VCaP (cell line): ENCODE data around the gene PRSS1.

ENCODE experiments used
- H3K27ac ChIP-seq: fragments of 450-650 bp; 2 replicates; pipeline ENCODE4 v1.5.1; 2017
- TF ChIP-seq, protein P1 (sequence below): fragments of 450-650 bp; conservative IDR thresholded peaks from 2 replicates; pipeline ENCODE4 v1.5.1; 2017; ENCODE audit warnings: mild to moderate bottlenecking, moderate library complexity

Gene PRSS1

DNA sequence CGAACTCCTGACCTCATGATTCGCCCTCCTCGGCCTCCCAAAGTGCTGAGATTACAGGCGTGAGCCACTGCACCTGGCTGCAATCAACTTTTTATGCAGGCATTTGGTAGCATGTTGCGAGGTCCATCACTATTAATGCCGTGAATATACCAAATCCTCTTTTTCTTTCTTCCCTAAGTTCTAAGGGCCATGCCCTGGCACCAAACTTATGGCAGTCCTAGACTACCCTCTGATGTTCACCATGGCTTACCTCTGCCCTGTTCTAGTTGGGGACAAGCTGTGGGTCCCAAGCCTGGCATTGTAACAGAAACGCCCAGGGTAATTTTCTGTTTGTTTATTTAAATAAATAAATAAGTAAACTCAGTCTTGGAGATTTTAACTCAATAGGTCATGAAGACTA lies 34.8 kb downstream of the PRSS1 start:
- TF ChIP-seq, protein P1, sequence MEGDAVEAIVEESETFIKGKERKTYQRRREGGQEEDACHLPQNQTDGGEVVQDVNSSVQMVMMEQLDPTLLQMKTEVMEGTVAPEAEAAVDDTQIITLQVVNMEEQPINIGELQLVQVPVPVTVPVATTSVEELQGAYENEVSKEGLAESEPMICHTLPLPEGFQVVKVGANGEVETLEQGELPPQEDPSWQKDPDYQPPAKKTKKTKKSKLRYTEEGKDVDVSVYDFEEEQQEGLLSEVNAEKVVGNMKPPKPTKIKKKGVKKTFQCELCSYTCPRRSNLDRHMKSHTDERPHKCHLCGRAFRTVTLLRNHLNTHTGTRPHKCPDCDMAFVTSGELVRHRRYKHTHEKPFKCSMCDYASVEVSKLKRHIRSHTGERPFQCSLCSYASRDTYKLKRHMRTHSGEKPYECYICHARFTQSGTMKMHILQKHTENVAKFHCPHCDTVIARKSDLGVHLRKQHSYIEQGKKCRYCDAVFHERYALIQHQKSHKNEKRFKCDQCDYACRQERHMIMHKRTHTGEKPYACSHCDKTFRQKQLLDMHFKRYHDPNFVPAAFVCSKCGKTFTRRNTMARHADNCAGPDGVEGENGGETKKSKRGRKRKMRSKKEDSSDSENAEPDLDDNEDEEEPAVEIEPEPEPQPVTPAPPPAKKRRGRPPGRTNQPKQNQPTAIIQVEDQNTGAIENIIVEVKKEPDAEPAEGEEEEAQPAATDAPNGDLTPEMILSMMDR: no peak
- no peak overlapping the region for H3K27ac ChIP-seq

DNA sequence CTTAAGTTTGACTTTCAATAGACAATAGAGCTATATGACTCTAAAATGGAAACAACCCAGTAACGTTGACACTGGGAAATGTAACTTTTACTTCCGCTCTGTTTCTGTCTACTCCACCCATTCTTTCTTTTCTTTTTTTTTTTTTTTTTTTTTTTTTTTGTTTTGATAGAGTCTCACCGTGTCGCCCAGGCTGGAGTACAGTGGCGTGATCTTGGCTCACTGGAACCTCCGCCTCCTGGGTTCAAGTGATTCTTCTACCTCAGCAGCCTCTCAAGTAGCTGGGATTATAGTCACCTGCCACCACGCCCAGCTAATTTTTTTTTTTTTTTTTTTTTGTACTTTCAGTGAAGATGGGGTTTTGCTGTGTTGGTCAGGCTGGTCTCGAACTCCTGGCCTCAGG lies 35.4 kb downstream of the PRSS1 start:
- TF ChIP-seq, protein P1: no peak
- no peak overlapping the region for H3K27ac ChIP-seq

DNA sequence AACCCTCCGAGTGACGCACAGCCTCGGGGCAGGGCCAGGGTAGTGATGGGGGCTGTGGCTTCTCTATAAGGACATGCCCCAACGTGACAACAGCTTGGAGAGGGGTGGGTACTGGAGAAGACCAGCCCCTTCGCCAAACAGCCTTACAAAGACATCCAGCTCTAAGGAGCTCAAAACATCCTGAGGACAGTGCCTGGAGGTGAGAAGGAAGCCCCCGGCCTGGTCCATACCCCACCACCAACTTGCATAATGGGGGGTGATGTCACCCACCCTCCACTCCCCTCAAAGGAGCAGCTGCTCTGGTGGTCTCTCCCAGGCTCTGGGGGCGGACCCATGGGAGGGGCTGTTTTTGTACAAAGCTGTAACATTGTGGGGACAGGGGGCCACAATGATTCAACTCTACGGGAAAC lies 36.6 kb downstream of the PRSS1 start:
- TF ChIP-seq, protein P1: no peak
- H3K27ac ChIP-seq: no peak overlapping the region

DNA sequence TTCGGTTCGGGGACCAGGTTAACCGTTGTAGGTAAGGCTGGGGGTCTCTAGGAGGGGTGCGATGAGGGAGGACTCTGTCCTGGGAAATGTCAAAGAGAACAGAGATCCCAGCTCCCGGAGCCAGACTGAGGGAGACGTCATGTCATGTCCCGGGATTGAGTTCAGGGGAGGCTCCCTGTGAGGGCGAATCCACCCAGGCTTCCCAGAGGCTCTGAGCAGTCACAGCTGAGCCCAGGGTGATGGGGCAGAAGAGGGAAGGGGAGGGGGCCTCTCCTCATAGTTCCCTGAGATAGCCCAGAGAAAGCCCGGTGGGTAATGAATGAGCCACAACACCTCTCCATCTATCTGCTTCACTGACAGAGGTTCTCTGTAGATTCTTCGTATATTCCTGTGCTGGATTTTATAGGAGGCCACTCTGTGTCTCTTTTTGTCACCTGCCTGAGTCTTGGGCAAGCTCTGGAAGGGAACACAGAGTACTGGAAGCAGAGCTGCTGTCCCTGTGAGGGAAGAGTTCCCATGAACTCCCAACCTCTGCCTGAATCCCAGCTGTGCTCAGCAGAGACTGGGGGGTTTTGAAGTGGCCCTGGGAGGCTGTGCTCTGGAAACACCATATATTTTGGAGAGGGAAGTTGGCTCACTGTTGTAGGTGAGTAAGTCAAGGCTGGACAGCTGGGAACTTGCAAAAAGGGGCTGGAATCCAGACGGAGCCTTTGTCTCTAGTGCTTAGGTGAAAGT lies 37.9 kb downstream of the PRSS1 start:
- TF ChIP-seq, protein P1: no peak
- H3K27ac ChIP-seq: no peak overlapping the region

DNA sequence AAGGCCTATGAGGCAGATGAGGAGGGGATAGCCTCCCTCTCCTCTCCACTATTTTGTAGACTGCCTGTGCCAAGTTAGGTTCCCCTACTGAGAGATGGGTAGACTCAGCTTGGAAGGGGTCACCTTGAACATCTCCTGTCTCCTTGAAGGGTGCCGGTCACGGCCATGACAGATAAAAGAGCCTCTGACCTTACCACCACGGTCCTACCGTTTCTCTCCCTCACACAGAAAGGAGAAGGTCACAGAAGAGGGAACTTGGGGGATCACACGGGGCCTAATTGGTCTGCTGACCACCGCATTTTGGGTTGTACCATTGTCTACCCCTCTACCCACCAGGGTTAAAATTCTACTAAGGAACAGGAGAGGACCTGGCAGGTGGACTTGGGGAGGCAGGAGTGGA lies 38.5 kb downstream of the PRSS1 start:
- TF ChIP-seq, protein P1: no peak
- no peak overlapping the region for H3K27ac ChIP-seq

DNA sequence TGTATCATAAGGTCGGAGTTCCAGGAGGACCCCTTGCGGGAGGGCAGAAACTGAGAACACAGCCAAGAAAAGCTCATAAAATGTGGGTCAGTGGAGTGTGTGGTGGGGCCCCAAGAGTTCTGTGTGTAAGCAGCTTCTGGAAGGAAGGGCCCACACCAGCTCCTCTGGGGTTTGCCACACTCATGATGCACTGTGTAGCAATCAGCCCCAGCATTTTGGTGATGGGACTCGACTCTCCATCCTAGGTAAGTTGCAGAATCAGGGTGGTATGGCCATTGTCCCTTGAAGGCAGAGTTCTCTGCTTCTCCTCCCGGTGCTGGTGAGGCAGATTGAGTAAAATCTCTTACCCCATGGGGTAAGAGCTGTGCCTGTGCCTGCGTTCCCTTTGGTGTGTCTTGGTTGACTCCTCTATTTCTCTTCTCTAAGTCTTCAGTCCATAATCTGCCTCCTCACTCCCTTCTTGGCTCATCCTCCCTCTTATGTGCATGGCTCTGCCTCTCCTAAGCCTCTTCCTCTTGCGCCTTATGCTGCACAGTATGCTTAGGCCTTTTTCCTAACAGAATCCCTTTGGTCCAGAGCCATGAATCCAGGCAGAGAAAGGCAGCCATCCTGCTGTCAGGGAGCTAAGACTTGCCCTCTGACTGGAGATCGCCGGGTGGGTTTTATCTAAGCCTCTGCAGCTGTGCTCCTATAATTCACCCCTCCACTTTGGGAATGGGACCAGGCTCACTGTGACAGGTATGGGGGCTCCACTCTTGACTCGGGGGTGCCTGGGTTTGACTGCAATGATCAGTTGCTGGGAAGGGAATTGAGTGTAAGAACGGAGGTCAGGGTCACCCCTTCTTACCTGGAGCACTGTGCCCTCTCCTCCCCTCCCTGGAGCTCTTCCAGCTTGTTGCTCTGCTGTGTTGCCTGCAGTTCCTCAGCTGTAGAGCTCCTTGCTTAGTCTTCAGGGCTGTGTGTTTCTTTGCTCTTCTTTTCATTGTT lies 39.3 kb downstream of the PRSS1 start:
- H3K27ac ChIP-seq: no peak overlapping the region
- TF ChIP-seq, protein P1: no peak

DNA sequence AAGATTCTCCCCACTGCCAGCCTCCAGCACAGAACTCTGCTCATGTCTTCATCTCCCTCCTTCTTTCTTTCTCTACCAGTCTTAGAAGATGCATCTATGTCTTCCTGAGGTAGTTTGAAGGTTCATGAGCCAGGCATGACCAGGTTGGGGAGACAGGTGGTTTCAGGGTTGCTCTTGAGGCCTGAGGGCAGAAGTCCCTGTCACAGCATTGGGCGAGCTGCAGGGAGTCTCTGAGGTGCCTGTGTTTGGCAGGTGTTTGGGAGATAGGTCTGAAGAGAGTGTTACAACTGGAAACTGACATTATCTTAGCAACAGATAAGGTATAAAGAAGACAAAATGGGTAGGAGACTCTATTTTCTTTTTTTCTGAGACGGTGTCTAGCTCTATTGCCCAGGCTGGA lies 40.2 kb downstream of the PRSS1 start:
- TF ChIP-seq, protein P1: no peak

More for the DNA sequence above, 40.2 kb downstream of the PRSS1 start:
- no peak overlapping the region for H3K27ac ChIP-seq
